Dermis blood vessel endothelial cell (primary cell): ENCODE measurements around the gene TJAP1. TPM values are rescaled to one million over a fixed set of nuclear protein-coding genes. Genes with fewer than 3 reads are reported as not detected.

Source experiments
- DNase-seq: peaks from one replicate; pipeline ENCODE4 v3.0.0; 2010
- total RNA-seq: library from RNA; depleted of rRNA; stranded (reverse); fragments of >200 nt; gene quantifications from 2 replicates; pipeline ENCODE4 v1.2.3, GENCODE V29; 2014

The TJAP1 gene
- total RNA-seq, 1 donor from 2014 or later: 12.6 TPM

DNA sequence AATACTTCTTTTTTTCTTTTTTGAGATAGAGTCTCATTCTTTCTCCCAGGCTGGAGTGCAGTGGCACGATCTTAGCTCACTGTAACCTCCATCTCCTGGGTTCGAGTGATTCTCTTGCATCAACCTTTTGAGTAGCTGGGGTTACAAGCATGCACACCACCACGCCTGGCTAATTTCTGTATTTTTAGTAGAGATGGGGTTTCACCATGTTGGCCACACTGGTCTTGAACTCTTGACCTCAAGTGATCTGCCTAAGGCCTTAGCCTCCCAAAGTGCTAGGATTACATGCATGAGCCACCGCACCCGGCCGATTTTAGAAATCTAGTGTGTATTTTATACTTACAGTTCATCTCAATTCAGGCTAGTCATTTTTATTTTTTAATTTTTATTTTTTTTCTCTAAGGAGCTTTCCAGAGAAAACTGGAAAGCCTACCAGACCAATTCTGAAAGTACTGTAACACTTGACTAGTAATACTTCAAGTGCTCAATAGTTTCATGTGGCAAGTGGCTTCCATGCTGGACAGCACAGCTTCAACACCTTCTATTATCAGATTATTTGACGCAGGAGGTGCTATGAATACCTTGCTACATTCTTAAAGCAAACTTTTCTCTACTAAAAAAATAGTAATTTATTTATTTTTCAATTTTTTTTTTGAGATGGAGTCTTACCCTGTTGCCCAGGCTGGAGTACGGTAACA, 64.6 kb downstream of the TJAP1 start:
- DNase-seq: no peak

DNA sequence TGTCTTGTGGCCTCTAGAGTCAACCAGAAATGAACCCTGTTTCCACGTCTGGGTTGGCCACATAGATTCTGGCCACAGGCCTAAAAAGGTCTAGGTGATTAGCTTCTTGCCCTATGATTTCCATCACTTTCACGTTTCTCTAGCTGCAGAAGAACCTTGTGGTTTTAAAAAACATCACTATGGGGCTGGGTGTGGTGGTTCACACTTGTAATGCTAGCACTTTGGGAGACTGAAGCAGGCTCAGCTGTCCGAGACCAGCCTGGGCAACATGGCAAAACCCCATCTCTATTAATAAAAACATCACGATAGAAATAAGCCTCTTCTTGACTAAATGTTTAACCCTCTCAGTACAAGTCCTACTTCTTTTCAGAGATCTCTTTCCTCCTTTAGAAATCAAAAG, 67.1 kb downstream of the TJAP1 start:
- DNase-seq: no peak

DNA sequence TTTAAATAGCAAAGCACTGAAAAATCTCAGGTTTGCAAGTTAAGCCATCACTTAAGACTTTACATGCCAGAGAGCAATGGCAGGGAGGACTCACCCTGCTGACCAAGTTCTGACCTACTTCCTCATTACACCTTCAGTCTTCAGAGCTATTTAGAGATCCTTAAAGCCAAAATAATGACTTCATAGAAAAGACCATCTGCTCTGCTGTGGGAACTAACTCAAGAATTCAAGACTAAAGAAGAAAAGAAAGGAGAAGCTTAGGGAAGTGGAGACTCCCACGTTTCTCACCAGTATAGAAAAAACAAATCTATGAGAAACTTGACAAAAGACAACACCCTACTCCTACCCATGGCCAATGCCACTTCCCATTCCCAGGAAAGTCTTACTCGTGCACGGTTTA, 69.9 kb downstream of the TJAP1 start:
- no peak for DNase-seq

Other genes starting within 250 kb of the TJAP1 start
- gene DNPH1, start 248.1 kb upstream of the TJAP1 start, total RNA-seq: 29.0 and 31.5 TPM in 2 replicates
- gene TTBK1, start 234.1 kb upstream of the TJAP1 start, total RNA-seq: 0.05 TPM in 1 of 2 replicates, not detected in the other
- not detected in 2 replicates for gene SLC22A7, start 179.3 kb upstream of the TJAP1 start, total RNA-seq
- gene CRIP3, start 168.7 kb upstream of the TJAP1 start, total RNA-seq: 0.34 TPM in 1 of 2 replicates, not detected in the other
- 9.7 and 10.8 TPM in 2 replicates for gene ZNF318, start 107.9 kb upstream of the TJAP1 start, total RNA-seq
- gene ABCC10, start 50.0 kb upstream of the TJAP1 start, total RNA-seq: 19.2 and 22.0 TPM in 2 replicates
- 0.60 and 0.68 TPM in 2 replicates for gene DLK2, start 22.0 kb upstream of the TJAP1 start, total RNA-seq
- gene LRRC73, start 32.8 kb downstream of the TJAP1 start, total RNA-seq: 0.14 and 0.17 TPM in 2 replicates
- gene YIPF3, start 39.4 kb downstream of the TJAP1 start, total RNA-seq: 135 and 149 TPM in 2 replicates
- gene POLR1C, start 39.5 kb downstream of the TJAP1 start, total RNA-seq: 21.3 and 36.2 TPM in 2 replicates
- gene XPO5, start 98.5 kb downstream of the TJAP1 start, total RNA-seq: 27.2 and 30.6 TPM in 2 replicates
- 22.5 and 32.3 TPM in 2 replicates for gene POLH, start 98.6 kb downstream of the TJAP1 start, total RNA-seq
- 43.6 and 49.4 TPM in 2 replicates for gene GTPBP2, start 151.7 kb downstream of the TJAP1 start, total RNA-seq
- gene MAD2L1BP, start 158.3 kb downstream of the TJAP1 start, total RNA-seq: 38.5 and 51.9 TPM in 2 replicates
- 0.23 and 0.34 TPM in 2 replicates for gene RSPH9, start 167.5 kb downstream of the TJAP1 start, total RNA-seq
- 44.2 and 57.1 TPM in 2 replicates for gene MRPS18A, start 210.2 kb downstream of the TJAP1 start, total RNA-seq